BJ (cell line): ENCODE measurements around the gene SLC25A36. TPM values are rescaled to one million over a fixed set of nuclear protein-coding genes. Genes with fewer than 3 reads are reported as not detected.
"Not testable (repeated sequence)": the region's sequence is repeated elsewhere in the genome, so short reads cannot be mapped to it uniquely, and the experiment has no call there.

ENCODE experiments used
- CTCF ChIA-PET: fragments of 350-600 bp; formaldehyde crosslinking; extraction: SDS; loops from one replicate; lab custom pipeline; 2021; ENCODE audit warnings: antibody characterized with exemption, inconsistent platforms; lab: Yijun Ruan, JAX
- POLR2A ChIA-PET: fragments of 300-600 bp; sonication (Branson Sonifier 250); formaldehyde crosslinking; extraction: SDS; loops from one replicate; lab custom pipeline; 2021; ENCODE audit warnings: antibody characterized with exemption; lab: Charles Lee
- DNase-seq: peaks from one replicate; pipeline ENCODE4 v3.0.0-alpha.2; 2011; ENCODE audit warnings: low read depth
- H3K27me3 ChIP-seq: 2 replicates; pipeline ENCODE4 v1.6.0; 2011; ENCODE audit warnings: low read length; ENCODE audit not compliant: control insufficient read depth, insufficient read depth
- H3K36me3 ChIP-seq: 2 replicates; pipeline ENCODE4 v1.5.1; 2011; ENCODE audit warnings: low read length; ENCODE audit not compliant: control insufficient read depth, insufficient read depth
- H3K4me3 ChIP-seq: 2 replicates; pipeline ENCODE4 v1.5.1; 2011; ENCODE audit warnings: low read depth, mild to moderate bottlenecking, control low read depth, low read length
- polyA plus RNA-seq: library from polyadenylated mRNA; depleted of rRNA; stranded (reverse); fragments of >200 nt; gene quantifications from 2 replicates; pipeline ENCODE4 v1.2.3, GENCODE V29; 2011
- TF ChIP-seq, protein P1 (sequence below): IDR thresholded peaks from 2 replicates; pipeline ENCODE4 v1.5.1; 2011; ENCODE audit warnings: low read depth, mild to moderate bottlenecking, control low read depth, inconsistent platforms, low read length, moderate library complexity; ENCODE audit not compliant: insufficient read depth

The SLC25A36 gene
- polyA plus RNA-seq, 1 experiment: 32.0 TPM

DNA sequence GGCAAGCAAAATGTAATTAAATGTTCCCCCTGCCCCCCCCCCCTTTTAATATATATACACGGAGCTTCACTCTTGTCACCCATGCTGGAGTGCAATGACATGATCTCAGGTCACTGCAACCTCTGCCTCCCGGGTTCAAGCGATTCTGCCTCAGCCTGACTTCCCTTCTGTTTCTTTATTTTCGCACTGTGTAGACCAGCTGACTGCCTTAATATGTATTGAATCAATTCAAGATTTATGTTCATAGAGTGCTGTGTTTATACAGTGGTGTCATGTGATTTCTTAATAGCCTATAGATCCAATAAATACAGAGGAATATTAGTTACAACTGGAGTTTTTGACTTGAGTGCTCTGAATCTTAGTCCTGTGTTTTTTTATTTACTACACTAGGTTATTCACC lies 39.0 kb downstream of the SLC25A36 start:
- TF ChIP-seq, protein P1, sequence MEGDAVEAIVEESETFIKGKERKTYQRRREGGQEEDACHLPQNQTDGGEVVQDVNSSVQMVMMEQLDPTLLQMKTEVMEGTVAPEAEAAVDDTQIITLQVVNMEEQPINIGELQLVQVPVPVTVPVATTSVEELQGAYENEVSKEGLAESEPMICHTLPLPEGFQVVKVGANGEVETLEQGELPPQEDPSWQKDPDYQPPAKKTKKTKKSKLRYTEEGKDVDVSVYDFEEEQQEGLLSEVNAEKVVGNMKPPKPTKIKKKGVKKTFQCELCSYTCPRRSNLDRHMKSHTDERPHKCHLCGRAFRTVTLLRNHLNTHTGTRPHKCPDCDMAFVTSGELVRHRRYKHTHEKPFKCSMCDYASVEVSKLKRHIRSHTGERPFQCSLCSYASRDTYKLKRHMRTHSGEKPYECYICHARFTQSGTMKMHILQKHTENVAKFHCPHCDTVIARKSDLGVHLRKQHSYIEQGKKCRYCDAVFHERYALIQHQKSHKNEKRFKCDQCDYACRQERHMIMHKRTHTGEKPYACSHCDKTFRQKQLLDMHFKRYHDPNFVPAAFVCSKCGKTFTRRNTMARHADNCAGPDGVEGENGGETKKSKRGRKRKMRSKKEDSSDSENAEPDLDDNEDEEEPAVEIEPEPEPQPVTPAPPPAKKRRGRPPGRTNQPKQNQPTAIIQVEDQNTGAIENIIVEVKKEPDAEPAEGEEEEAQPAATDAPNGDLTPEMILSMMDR: no peak
- CTCF ChIA-PET: interaction anchor here (1.5 kb wide), 1 partner anchor 125 kb away, joined by 3 read pairs; no protein-coding TSS in a partner anchor

DNA sequence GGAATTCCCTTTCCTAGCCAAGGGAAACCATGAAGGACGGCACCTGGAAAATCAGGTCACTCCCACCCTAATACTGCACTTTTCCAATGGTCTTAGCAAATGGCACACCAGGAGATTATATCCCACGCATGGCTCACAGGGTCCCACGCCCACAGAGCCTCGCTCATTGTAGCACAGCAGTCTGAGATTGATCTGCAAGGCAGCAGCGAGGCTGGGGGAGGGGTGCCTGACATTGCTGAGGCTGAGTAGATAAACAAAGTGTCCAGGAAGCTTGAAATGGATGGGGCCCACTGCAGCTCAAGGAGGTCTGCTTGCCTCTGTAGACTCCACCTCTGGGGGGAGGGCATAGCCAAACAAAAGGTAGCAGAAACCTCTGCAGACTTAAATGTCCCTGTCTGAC lies 46.2 kb downstream of the SLC25A36 start:
- CTCF ChIA-PET: not testable (repeated sequence)

More for the DNA sequence above, 39.0 kb downstream of the SLC25A36 start:
- H3K4me3 ChIP-seq: no peak overlapping the region
- DNase-seq: no peak
- POLR2A ChIA-PET: no interaction called here
- H3K27me3 ChIP-seq: no peaks in the 10 kb centered on the region
- H3K36me3 ChIP-seq: peaks cover 2% of the 10 kb centered on the region; the same call in 1 of the 2 replicates

DNA sequence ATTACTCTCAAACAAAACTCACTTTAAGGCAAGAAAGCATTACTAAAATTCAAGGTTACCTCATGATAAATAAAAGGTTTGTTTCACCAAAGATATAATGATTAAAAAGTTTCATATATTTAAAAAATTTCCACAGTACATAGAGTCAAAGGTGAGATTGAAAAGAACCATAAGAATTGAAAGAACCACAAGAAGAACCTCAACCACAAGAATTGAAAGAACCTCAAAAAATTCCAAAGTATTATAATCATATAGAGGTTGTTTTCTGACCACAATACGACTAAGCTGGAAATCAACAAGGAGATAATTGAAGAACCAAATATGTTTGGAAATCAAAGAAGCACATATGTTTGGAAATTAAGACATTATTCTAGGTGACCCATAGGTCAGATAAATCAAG lies 52.7 kb downstream of the SLC25A36 start:
- Histone ChIP-seq H3K36me3 (no peaks in the 10 kb centered on the region), H3K27me3 (no peaks in the 10 kb centered on the region), H3K4me3 (no peak overlapping the region)
- POLR2A ChIA-PET: no interaction called here
- CTCF ChIA-PET: interaction anchor here (0.9 to 1.1 kb wide), 2 partner anchors 17 to 198 kb away, joined by 3 to 4 read pairs; no protein-coding TSS in a partner anchor
- no peak for DNase-seq
- TF ChIP-seq, protein P1: no peak

More for the DNA sequence above, 46.2 kb downstream of the SLC25A36 start:
- H3K4me3 ChIP-seq, DNase-seq, H3K27me3 ChIP-seq, H3K36me3 ChIP-seq, POLR2A ChIA-PET: not testable (repeated sequence)

DNA sequence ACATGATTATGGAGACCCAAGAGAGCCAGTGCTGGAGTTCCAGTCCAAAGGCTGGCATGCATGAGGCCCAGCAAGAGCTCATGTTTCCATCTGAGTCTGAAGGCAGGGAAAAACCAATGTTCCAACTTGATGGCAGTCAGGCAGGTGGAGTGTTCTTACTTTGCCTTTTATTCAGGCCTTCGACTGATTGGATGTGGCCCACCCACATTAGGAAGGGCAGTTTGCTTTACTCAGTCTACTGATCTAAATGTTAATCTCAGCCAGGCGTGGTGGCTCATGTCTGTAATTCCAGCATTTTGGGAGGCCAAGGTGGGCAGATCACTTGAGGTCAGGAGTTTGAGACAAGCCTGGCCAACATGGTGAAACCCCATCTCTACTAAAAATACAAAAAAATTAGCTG lies 53.2 kb downstream of the SLC25A36 start:
- DNase-seq, H3K36me3 ChIP-seq, POLR2A ChIA-PET, H3K27me3 ChIP-seq, H3K4me3 ChIP-seq: not testable (repeated sequence)
- CTCF ChIA-PET: interaction anchor here (0.9 to 1.1 kb wide), 2 partner anchors 16 to 197 kb away, joined by 3 to 4 read pairs; no protein-coding TSS in a partner anchor

DNA sequence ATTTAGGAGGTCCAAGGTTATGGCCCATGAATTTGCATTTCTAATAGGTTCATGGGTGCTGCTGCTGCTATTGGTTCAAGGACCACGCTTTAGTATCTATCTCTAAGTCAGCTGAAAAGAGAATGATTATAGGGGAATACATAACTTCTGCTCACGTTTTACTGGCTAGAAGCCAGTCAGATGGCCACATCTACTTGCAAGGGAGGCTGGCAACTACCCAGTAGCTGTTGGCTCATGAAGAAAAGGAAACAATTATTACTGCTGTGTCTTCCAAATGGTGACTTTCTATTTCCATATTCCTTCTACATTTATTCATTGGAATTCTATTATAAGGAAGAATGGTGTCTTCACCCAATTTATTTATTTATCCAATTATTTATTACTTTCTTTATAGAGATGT lies 54.2 kb downstream of the SLC25A36 start:
- Histone ChIP-seq H3K4me3 (no peak overlapping the region), H3K27me3 (no peaks in the 10 kb centered on the region), H3K36me3 (no peaks in the 10 kb centered on the region)
- ChIA-PET CTCF (no interaction called here), POLR2A (no interaction called here)
- TF ChIP-seq, protein P1: no peak
- no peak for DNase-seq

DNA sequence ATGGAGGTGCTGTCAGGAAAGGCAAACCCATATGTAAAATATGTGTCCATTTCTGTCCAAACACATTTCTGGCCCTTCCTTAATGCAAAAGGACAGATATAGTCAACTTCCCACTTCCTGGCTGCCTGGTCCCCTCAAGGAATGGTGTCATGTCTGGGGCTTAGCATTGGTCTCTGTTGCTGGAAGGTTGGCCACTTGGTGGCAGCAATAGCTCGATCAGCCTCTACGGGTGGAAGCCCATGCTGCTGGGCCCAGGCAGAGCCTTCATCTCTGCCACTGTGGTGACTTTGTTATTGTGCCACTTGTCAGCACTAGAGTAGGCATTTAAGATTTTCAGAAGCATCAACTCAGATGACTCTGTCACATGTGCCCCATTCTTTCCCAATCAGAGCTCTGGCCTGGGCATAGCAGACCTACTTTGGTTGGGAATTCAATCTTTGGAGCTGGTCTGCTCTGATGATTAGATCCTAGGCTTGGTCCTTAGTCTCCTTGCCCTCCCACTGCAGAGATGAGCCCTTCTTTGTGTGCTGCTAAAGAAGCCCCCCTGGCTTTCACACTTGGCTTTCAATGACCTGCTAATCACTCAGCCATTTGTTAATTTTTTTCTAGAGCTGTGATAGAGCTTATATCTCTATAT lies 58.5 kb downstream of the SLC25A36 start:
- Histone ChIP-seq H3K36me3 (no peaks in the 10 kb centered on the region), H3K27me3 (no peaks in the 10 kb centered on the region), H3K4me3 (no peak overlapping the region)
- TF ChIP-seq, protein P1: peak; percentile 72
- POLR2A ChIA-PET: interaction anchor here (0.6 kb wide), 1 partner anchor 92 kb away, joined by 4 read pairs; no protein-coding TSS in a partner anchor
- CTCF ChIA-PET: interaction anchor here (0.6 to 5.9 kb wide), 23 partner anchors 11 to 308 kb away, joined by 3 to 67 read pairs (median 5); no protein-coding TSS in a partner anchor
- DNase-seq: no peak
